ENCODE measurements around the gene GPR153.

The GPR153 gene

DNA sequence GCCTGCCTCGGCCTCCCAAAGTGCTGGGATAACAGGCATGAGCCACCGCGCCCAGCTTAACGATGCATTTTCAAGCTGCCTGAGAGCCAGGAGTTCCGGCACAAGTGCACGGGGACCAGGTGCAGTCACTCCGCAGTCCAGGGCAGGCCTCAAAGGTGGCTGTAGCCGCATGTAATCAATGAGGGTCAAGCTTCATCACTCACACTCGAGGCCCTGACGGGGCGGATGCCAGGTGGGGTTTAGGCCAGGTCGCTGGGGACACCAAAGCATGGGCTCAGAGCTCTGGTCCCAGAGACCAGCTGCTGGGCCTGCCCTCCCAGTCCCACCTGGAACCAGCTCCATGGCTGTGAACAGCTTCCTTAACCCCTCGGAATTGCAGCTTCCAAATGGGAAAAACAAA, 26.1 kb upstream of the GPR153 start:
- Histone ChIP-seq H3K4me1 (ENCODE audit: insufficient read depth, poor library complexity, severe bottlenecking) (no peaks in the 10 kb centered on the region), H3K27ac (ENCODE audit: poor library complexity, severe bottlenecking) (no peak overlapping the region), H3K4me3 (ENCODE audit: severe bottlenecking) (no peak overlapping the region), H3K27me3 (ENCODE audit: insufficient read depth, poor library complexity, severe bottlenecking) (no peaks in the 10 kb centered on the region), H3K36me3 (ENCODE audit: low read depth) (peaks cover 13% of the 10 kb centered on the region), H3K9me3 (ENCODE audit: severe bottlenecking) (no peaks in the 10 kb centered on the region)
- no peak for DNase-seq (ENCODE audit: low spot score)
- no peak for ATAC-seq (ENCODE audit: low read depth)
- TF ChIP-seq CTCF (IDR thresholded peaks at IDR 0.05; ENCODE audit: poor library complexity, severe bottlenecking) = no peak

GRCh38 chr1:6286266-6286665, 25.4 kb upstream of the GPR153 start:
- Histone ChIP-seq H3K27me3 (ENCODE audit: insufficient read depth, poor library complexity, severe bottlenecking) (no peaks in the 10 kb centered on the region), H3K9me3 (ENCODE audit: severe bottlenecking) (no peaks in the 10 kb centered on the region), H3K27ac (ENCODE audit: poor library complexity, severe bottlenecking) (no peak overlapping the region), H3K4me1 (ENCODE audit: insufficient read depth, poor library complexity, severe bottlenecking) (no peaks in the 10 kb centered on the region), H3K4me3 (ENCODE audit: severe bottlenecking) (no peak overlapping the region), H3K36me3 (ENCODE audit: low read depth) (peaks cover 13% of the 10 kb centered on the region)
- DNase-seq (ENCODE audit: low spot score) (no peak), ATAC-seq (ENCODE audit: low read depth) (no peak)
- no peak for TF ChIP-seq CTCF (IDR thresholded peaks at IDR 0.05; ENCODE audit: poor library complexity, severe bottlenecking)

GRCh38 chr1:6285336-6285735, 24.4 kb upstream of the GPR153 start:
- no peak for ATAC-seq (ENCODE audit: low read depth)
- Histone ChIP-seq H3K4me3 (ENCODE audit: severe bottlenecking) (no peak overlapping the region), H3K27ac (ENCODE audit: poor library complexity, severe bottlenecking) (no peak overlapping the region), H3K36me3 (ENCODE audit: low read depth) (peaks cover 9% of the 10 kb centered on the region), H3K4me1 (ENCODE audit: insufficient read depth, poor library complexity, severe bottlenecking) (no peaks in the 10 kb centered on the region), H3K9me3 (ENCODE audit: severe bottlenecking) (no peaks in the 10 kb centered on the region), H3K27me3 (ENCODE audit: insufficient read depth, poor library complexity, severe bottlenecking) (no peaks in the 10 kb centered on the region)
- DNase-seq (ENCODE audit: low spot score) = no peak
- no peak for TF ChIP-seq CTCF (IDR thresholded peaks at IDR 0.05; ENCODE audit: poor library complexity, severe bottlenecking)

DNA sequence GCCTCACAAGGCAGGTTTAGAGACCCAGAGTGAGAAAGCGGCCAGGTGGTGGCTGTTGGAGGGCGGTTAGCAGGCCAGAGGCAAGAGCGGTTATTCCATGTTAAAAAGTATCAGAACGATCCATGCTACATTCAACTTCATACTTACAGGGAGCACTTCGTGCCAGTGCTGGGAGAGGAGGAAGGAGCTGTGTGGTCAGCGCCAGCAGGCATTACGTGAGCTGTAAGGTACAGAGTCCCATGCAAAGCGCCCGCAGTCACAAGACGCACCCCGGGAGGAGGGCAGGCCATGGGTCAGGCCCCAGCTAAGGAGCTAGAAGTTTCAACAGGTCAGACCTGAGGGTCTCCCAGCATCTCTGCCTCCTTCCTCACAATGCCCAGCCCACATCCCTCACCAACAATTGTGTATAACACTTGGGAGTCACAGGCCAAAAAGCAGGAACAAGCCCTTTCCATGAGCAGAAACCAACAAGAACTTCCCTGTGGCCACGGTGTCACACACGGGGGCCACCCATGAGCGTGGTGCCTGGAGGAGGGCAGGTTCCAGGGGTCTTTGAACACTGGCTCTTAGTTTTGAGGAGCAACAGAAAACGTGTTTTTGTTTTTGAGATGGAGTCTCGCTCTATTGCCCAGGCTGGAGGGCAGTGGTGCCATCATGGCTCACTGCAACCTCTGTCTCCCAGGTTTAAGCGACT, 21.8 kb upstream of the GPR153 start:
- ATAC-seq (ENCODE audit: low read depth) (no peak), DNase-seq (ENCODE audit: low spot score) (no peak)
- H3K9me3 ChIP-seq (ENCODE audit: severe bottlenecking) = no peaks in the 10 kb centered on the region
- H3K36me3 ChIP-seq (ENCODE audit: low read depth) = no peaks in the 10 kb centered on the region; the same call in 1 of the 2 replicates
- no peaks in the 10 kb centered on the region for H3K27me3 ChIP-seq (ENCODE audit: insufficient read depth, poor library complexity, severe bottlenecking)
- no peaks in the 10 kb centered on the region for H3K4me1 ChIP-seq (ENCODE audit: insufficient read depth, poor library complexity, severe bottlenecking)
- H3K27ac ChIP-seq (ENCODE audit: poor library complexity, severe bottlenecking) = no peak overlapping the region
- TF ChIP-seq CTCF (IDR thresholded peaks at IDR 0.05; ENCODE audit: poor library complexity, severe bottlenecking) = no peak
- H3K4me3 ChIP-seq (ENCODE audit: severe bottlenecking) = no peak overlapping the region

Data from RWPE2 (cell line).